Stimulated activated naive CD8-positive, alpha-beta T cell treated with anti-CD3 and anti-CD28 coated beads, Interleukin-15, Interleukin-2, amounts not matched to agents 100 U/mL and 50 U/mL, for 24 hours (primary cell): ENCODE data around the gene LYST.

Experiments used
- ATAC-seq: fragments of 150-1000 bp; cut with Tn5 transposase; one replicate; pipeline ENCODE4 v1.10.0; 2021
- DNase-seq: peaks from one replicate; pipeline ENCODE4 v3.0.0; 2021

Gene LYST

GRCh38 chr1:235885655-235886262 lies 19.1 kb upstream of the LYST start:
- ATAC-seq: no peak
- DNase-seq: no peak

- DNase-seq (peak; percentile 59), ATAC-seq (peak; percentile 48)
Measured at GRCh38 chr1:235883261-235883927, 16.7 kb upstream of the LYST start.

- no peak for DNase-seq
- ATAC-seq: no peak
Measured at GRCh38 chr1:235882816-235883215, 16.1 kb upstream of the LYST start.

- DNase-seq (no peak), ATAC-seq (no peak)
Measured at GRCh38 chr1:235881930-235882700, 15.4 kb upstream of the LYST start.

- ATAC-seq (no peak), DNase-seq (no peak)
Measured at GRCh38 chr1:235878082-235878811, 11.5 kb upstream of the LYST start.

GRCh38 chr1:235876402-235876841 lies 9.7 kb upstream of the LYST start:
- ATAC-seq (peak; percentile 48), DNase-seq (no peak)

- DNase-seq (no peak), ATAC-seq (no peak)
Measured at GRCh38 chr1:235875036-235875597, 8.4 kb upstream of the LYST start.

GRCh38 chr1:235874261-235874660 lies 7.6 kb upstream of the LYST start:
- no peak for DNase-seq
- ATAC-seq: no peak

GRCh38 chr1:235873571-235873970 lies 6.9 kb upstream of the LYST start:
- ATAC-seq: no peak
- DNase-seq: no peak

GRCh38 chr1:235873045-235873444 lies 6.3 kb upstream of the LYST start:
- DNase-seq (peak; percentile 50), ATAC-seq (peak; percentile 79)

- ATAC-seq: no peak
- DNase-seq: no peak
Measured at GRCh38 chr1:235872270-235872669, 5.6 kb upstream of the LYST start.

GRCh38 chr1:235867903-235868469 lies 1.3 kb upstream of the LYST start:
- ATAC-seq (peak; percentile 37), DNase-seq (peak; percentile 30)

- peak; percentile 79 for ATAC-seq
- peak; percentile 99 for DNase-seq
Measured at GRCh38 chr1:235866913-235867845, 473 bp upstream of the LYST start.

- DNase-seq (no peak), ATAC-seq (no peak)
Measured at GRCh38 chr1:235865565-235866204, 1.0 kb downstream of the LYST start.

- ATAC-seq: peak; percentile 6
- no peak for DNase-seq
Measured at GRCh38 chr1:235864931-235865525, 1.7 kb downstream of the LYST start.

- DNase-seq (no peak), ATAC-seq (no peak)
Measured at GRCh38 chr1:235864469-235864868, 2.2 kb downstream of the LYST start.

- no peak for DNase-seq
- no peak for ATAC-seq
Measured at GRCh38 chr1:235863699-235864093, 3.0 kb downstream of the LYST start.

GRCh38 chr1:235861857-235862256 lies 4.8 kb downstream of the LYST start:
- ATAC-seq: no peak
- no peak for DNase-seq

GRCh38 chr1:235860829-235861228 lies 5.9 kb downstream of the LYST start:
- ATAC-seq (no peak), DNase-seq (no peak)

- DNase-seq (no peak), ATAC-seq (no peak)
Measured at GRCh38 chr1:235859789-235860188, 6.9 kb downstream of the LYST start.
